Measurements from ENCODE around the gene ST6GALNAC3. TPM values are rescaled to one million over a fixed set of nuclear protein-coding genes. Genes with fewer than 3 reads are reported as not detected.

ST6GALNAC3 gene
- total RNA-seq, 1 donor from 2014 or later: 11.0 TPM

DNA sequence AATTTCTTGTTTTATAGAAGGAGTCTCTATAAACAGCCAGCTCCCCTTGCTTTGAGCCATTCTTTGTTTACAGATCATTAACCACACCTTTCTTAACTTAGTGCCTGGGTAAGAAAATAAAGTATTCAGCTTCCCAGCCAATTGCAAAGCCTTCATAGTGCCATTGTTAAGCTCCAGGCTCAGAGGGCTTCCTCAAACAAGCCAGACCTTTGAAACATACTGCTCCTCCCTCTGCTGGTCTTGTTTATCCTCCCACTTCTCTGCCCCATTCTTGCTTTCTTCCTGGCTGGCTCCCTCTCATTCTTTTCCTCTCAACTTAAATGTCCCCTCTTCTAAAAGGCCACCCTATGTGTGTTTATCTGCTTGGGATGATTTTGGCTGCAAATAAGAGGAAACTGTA is 473.4 kb downstream of the ST6GALNAC3 start:
- TF ChIP-seq, protein P1, sequence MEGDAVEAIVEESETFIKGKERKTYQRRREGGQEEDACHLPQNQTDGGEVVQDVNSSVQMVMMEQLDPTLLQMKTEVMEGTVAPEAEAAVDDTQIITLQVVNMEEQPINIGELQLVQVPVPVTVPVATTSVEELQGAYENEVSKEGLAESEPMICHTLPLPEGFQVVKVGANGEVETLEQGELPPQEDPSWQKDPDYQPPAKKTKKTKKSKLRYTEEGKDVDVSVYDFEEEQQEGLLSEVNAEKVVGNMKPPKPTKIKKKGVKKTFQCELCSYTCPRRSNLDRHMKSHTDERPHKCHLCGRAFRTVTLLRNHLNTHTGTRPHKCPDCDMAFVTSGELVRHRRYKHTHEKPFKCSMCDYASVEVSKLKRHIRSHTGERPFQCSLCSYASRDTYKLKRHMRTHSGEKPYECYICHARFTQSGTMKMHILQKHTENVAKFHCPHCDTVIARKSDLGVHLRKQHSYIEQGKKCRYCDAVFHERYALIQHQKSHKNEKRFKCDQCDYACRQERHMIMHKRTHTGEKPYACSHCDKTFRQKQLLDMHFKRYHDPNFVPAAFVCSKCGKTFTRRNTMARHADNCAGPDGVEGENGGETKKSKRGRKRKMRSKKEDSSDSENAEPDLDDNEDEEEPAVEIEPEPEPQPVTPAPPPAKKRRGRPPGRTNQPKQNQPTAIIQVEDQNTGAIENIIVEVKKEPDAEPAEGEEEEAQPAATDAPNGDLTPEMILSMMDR (IDR thresholded peaks at IDR 0.05; ENCODE audit: unreplicated experiment): no peak
- Mint-ChIP-seq H3K27me3 (no peaks in the 10 kb centered on the region), H3K36me3 (ENCODE audit: insufficient read depth) (no peaks in the 10 kb centered on the region), H3K4me3 (ENCODE audit: low read depth) (no peak overlapping the region), H3K4me1 (ENCODE audit: low read depth) (peaks cover 12% of the 10 kb centered on the region), H3K27ac (peak overlapping the region; percentile 77), H3K9me3 (ENCODE audit: low read depth) (no peaks in the 10 kb centered on the region)
- no peak for DNase-seq (ENCODE audit: low spot score, unreplicated experiment)

DNA sequence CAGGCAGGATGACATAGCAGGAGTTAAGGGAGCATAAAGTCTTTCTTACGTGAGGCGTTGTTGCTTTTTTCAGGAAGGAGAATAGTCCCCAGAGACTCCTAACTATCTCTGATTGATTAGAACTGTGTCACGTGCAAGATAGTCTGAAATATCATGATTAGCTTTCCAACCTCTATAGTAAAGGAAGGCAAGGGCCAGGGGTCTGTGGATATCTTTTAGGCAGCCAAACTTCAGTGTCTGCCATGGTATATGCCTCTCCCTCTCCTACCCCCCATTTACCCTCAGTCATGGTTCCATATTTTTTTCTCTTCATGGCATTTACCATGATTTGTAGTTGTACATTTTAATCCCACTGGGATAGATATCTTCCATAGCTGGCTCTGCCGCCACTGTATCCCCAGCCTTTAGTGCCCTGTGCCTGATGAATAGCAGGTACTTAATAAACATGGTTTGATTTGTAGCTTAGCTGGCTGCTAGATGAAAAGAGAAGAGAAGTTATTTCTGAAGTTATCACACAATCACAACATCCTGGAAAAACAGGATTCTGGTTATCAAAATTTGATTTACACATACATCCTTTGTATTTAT is 474.1 kb downstream of the ST6GALNAC3 start:
- Mint-ChIP-seq H3K27ac (peak overlapping the region; percentile 77), H3K4me3 (ENCODE audit: low read depth) (no peak overlapping the region)

DNA sequence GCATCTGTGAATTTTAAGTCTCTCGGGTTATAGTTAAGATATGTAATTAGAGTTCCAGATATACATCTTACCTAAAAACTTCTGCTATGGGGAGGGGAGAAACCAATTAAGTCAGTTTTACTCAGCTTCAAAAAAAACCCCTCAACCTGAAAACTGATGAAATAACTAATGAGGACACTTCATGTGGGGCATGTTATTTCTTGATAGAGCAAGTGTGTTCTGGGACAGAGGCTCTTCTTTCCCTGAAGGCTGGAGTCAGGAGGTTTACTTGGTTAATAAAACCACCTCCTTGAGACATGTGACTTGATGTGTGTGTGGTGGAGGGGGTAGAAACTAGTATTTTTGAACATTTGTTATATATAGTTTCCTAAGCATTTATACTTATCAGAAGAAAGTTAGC is 479.7 kb downstream of the ST6GALNAC3 start:
- Mint-ChIP-seq H3K36me3 (ENCODE audit: insufficient read depth) (no peaks in the 10 kb centered on the region), H3K4me1 (ENCODE audit: low read depth) (no peaks in the 10 kb centered on the region)

More for the DNA sequence above, 474.1 kb downstream of the ST6GALNAC3 start:
- no peaks in the 10 kb centered on the region for H3K27me3 Mint-ChIP-seq
- TF ChIP-seq, protein P1 (IDR thresholded peaks at IDR 0.05; ENCODE audit: unreplicated experiment): no peak
- DNase-seq (ENCODE audit: low spot score, unreplicated experiment): no peak
- no peaks in the 10 kb centered on the region for H3K9me3 Mint-ChIP-seq (ENCODE audit: low read depth)
- no peaks in the 10 kb centered on the region for H3K36me3 Mint-ChIP-seq (ENCODE audit: insufficient read depth)
- H3K4me1 Mint-ChIP-seq (ENCODE audit: low read depth): peaks cover 12% of the 10 kb centered on the region

DNA sequence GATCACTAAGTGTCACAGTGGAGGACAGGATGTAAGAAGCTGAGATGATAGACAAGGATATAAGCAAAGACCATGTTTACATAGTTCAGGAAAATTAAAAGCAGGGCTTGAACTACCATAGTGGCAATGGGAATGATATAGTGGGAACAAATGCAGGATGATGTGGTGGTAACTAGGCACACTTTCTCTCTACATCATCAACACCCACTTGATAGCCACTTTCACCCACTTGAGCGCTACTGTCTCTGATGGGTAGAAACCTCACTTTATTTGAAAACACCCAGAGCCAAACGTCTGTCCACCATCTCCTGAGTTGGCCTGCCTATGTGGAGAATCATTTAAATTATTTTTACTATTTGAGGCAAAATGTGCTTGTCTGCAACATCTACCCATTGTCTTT is 487.7 kb downstream of the ST6GALNAC3 start:
- no peak for DNase-seq (ENCODE audit: low spot score, unreplicated experiment)
- TF ChIP-seq, protein P1 (IDR thresholded peaks at IDR 0.05; ENCODE audit: unreplicated experiment): no peak
- peaks cover 4% of the 10 kb centered on the region for H3K4me1 Mint-ChIP-seq (ENCODE audit: low read depth)
- no peak overlapping the region for H3K4me3 Mint-ChIP-seq (ENCODE audit: low read depth)
- no peaks in the 10 kb centered on the region for H3K36me3 Mint-ChIP-seq (ENCODE audit: insufficient read depth)
- no peak overlapping the region for H3K27ac Mint-ChIP-seq
- H3K9me3 Mint-ChIP-seq (ENCODE audit: low read depth): no peaks in the 10 kb centered on the region
- no peaks in the 10 kb centered on the region for H3K27me3 Mint-ChIP-seq

More for the DNA sequence above, 479.7 kb downstream of the ST6GALNAC3 start:
- H3K27me3 Mint-ChIP-seq: no peaks in the 10 kb centered on the region
- H3K9me3 Mint-ChIP-seq (ENCODE audit: low read depth): no peaks in the 10 kb centered on the region
- H3K27ac Mint-ChIP-seq: no peak overlapping the region
- DNase-seq (ENCODE audit: low spot score, unreplicated experiment): no peak
- TF ChIP-seq, protein P1 (IDR thresholded peaks at IDR 0.05; ENCODE audit: unreplicated experiment): no peak
- no peak overlapping the region for H3K4me3 Mint-ChIP-seq (ENCODE audit: low read depth)

DNA sequence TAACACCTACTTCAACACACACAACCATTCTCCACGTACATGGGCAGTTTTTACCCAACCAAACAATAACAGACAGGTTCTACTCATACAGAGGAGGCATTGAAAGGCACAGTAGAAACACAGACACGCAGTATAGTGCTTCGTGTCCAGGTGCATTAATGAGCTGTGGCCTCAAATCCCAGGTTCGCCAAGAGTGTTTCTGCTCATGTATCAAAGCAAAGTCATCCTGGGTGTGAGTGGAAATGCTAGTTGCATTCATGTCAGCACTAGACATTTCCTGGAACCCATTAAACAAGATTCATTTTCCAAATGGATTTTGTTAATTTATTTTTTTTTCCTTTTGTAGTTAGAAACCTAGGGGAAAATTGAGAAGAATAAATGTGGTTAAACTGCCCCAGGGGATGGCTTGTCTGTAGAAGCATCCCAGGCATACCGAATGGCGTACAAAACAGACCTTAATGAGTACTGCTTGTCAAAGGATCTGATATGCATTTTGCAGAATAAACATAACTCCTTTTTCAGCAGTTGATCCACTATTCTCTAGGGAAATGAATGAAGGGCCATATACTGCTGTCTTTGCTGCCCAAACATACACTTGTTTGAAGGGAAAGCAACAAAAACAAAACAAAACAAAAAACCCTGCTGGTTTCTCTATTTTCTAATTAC is 494.2 kb downstream of the ST6GALNAC3 start:
- H3K27me3 Mint-ChIP-seq: no peaks in the 10 kb centered on the region
- H3K4me1 Mint-ChIP-seq (ENCODE audit: low read depth): no peaks in the 10 kb centered on the region
- no peak overlapping the region for H3K27ac Mint-ChIP-seq
- H3K9me3 Mint-ChIP-seq (ENCODE audit: low read depth): no peaks in the 10 kb centered on the region
- no peaks in the 10 kb centered on the region for H3K36me3 Mint-ChIP-seq (ENCODE audit: insufficient read depth)
- no peak for DNase-seq (ENCODE audit: low spot score, unreplicated experiment)
- H3K4me3 Mint-ChIP-seq (ENCODE audit: low read depth): no peak overlapping the region
- TF ChIP-seq, protein P1 (IDR thresholded peaks at IDR 0.05; ENCODE audit: unreplicated experiment): no peak
